K562 (cell line): ENCODE results near the gene UFC1. TPM values are rescaled to one million over a fixed set of nuclear protein-coding genes. Genes with fewer than 3 reads are reported as not detected.

Experiments
- CTCF ChIP-seq, 3 experiments: IDR thresholded peaks in 2 of 3; conservative IDR thresholded peaks in 1 of 3; 2 replicates each; pipeline ENCODE4 v1.5.1; 2011 to 2012; ENCODE audit warnings: low read length in 3 of 3, mild to moderate bottlenecking in 3 of 3, control low read depth in 2 of 3, improper control_type of control experiment in 1 of 3, inconsistent platforms in 1 of 3, low read depth in 1 of 3, mixed read lengths in 1 of 3, moderate library complexity in 1 of 3; ENCODE audit not compliant: insufficient read depth in 2 of 3
- HDGF ChIP-seq: fragments of 450-650 bp; IDR thresholded peaks from 2 replicates; pipeline ENCODE4 v1.6.1; 2016
- NR3C1 ChIP-seq: sonication (generic); formaldehyde crosslinking; IDR thresholded peaks from 2 replicates; pipeline ENCODE4 v1.8.1; 2022; ENCODE audit warnings: missing genetic modification reagents
- REST ChIP-seq, 2 experiments: fragments of 450-650 bp; formaldehyde crosslinking in 1 of 2; IDR thresholded peaks; 2 replicates each; pipeline versions ENCODE4 v1.4.0 to v1.6.1; 2014 to 2020; ENCODE audit warnings: mild to moderate bottlenecking in 2 of 2, borderline replicate concordance in 1 of 2, low read depth in 1 of 2
- SMAD2 ChIP-seq: fragments of 150-350 bp; IDR thresholded peaks from 2 replicates; pipeline ENCODE4 v1.6.1; 2014; ENCODE audit warnings: low read depth, mild to moderate bottlenecking, low read length
- SRSF9 ChIP-seq: fragments of 200-400 bp; formaldehyde crosslinking; IDR thresholded peaks from 2 replicates; pipeline ENCODE4 v1.6.1; 2017; ENCODE audit warnings: low read depth, low read length, borderline replicate concordance
- TEAD1 ChIP-seq, 2 experiments: fragments of 450-650 bp in 1 of 2; sonication (generic) in 1 of 2; formaldehyde crosslinking; IDR thresholded peaks; 2 replicates each; pipeline versions ENCODE4 v1.4.0 to v1.8.0; 2020 to 2022; ENCODE audit warnings: mild to moderate bottlenecking in 2 of 2, missing genetic modification reagents in 1 of 2
- YY1 ChIP-seq, 3 experiments: IDR thresholded peaks; 2 replicates each; pipeline ENCODE4 v1.6.1; 2011; ENCODE audit warnings: low read length in 2 of 3, mild to moderate bottlenecking in 2 of 3, moderate library complexity in 2 of 3, borderline replicate concordance in 1 of 3, control low read depth in 1 of 3, low read depth in 1 of 3; ENCODE audit not compliant: insufficient read depth in 3 of 3, insufficient replicate concordance in 2 of 3, control insufficient read depth in 1 of 3, insufficient read length in 1 of 3; ENCODE audit errors: extremely low read depth in 1 of 3
- ZNF41 ChIP-seq: fragments of 250-450 bp; sonication (Bioruptor Pico); conservative IDR thresholded peaks from 2 replicates; pipeline ENCODE4 v1.4.0; 2020; ENCODE audit warnings: mild to moderate bottlenecking
- ZNF561 ChIP-seq: fragments of 450-650 bp; formaldehyde crosslinking; conservative IDR thresholded peaks from 2 replicates; pipeline ENCODE4 v1.4.0; 2020; ENCODE audit warnings: mild to moderate bottlenecking, moderate library complexity
- polyA plus RNA-seq, 8 experiments: library from polyadenylated mRNA; depleted of rRNA in 4 of 8; stranded (reverse) in 5 of 8; unstranded in 3 of 8; fragments of >200 nt; fragmentation: Nextera tagmentation in 2 of 8; fragmentation: Illumina TruSeq in 1 of 8; extraction: Ambion mirVana in 2 of 8; extraction: Trizol in 1 of 8; gene quantifications; 2 replicates each; pipeline versions ENCODE4 v1.2.1 to v1.2.3, GENCODE V29; 2011 to 2014; ENCODE audit warnings: inconsistent platforms in 1 of 8, missing spikeins in 1 of 8
- total RNA-seq, 7 experiments: library from RNA; depleted of rRNA in 6 of 7; stranded (reverse); fragments of >200 nt in 6 of 7; fragmentation: Illumina TruSeq in 2 of 7; extraction: Trizol in 2 of 7; gene quantifications; 2 replicates each; pipeline versions ENCODE4 v1.2.1 to v1.2.3, GENCODE V29; 2011 to 2021; ENCODE audit warnings: low replicate concordance in 1 of 7

The UFC1 gene
- total and polyA plus RNA-seq, 9 of the 15 experiments (the other 6 are each of a cell fraction or from before 2014, with no cell fraction given) = 92.8 to 220 (median 161) TPM

DNA sequence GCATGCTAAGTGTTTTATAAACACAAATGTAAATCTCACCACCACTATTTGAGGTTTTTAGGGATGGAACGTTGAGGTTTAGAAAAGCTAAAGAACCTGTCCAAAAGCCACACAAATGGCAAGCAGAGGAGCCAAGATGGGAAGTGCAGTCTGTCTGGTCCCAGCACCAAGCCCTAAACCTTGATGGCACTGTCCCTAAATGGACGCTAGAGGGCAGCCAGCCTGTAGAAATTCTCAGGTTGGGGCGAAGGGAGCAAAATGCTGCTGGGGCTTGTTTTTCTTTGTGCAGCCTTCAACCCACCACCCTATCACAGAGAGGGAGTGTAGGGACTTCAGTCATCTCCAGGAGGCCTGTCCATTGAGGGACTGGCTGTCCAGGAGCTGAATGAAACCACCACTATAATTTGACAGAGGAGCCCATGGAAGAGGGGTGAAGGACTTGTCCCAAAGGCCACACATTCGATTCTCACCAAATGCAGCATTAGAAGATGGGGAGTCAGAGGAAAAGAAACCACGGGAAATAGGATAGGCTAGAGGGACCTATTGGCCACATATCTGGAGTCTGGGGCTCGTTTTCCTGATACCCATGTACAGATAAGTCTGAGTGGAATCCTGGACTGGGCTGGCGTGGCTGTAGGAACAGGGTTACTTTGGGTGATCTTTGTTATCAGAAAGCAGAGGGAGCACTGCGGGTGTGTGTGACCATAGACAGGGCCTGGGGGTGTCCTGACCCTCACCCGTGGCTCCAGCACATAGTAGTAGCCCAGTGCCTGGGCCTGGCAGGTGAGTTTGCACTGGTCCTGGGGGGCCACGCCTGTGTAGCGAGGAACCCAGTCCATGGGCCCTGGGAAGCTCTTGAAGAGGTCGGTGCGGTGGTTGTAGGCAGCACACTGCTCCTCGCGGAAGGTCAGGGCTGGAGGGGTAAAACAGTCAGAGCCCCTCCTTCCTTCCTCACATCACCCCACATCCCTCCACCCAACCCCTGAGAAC lies 39.0 kb downstream of the UFC1 start (continued):
- TF ChIP-seq CTCF (IDR thresholded peaks at IDR 0.05 in 2 of 3, conservative IDR thresholded peaks at IDR 0.05 in 1 of 3; ENCODE audit: insufficient read depth in 2 of 3, low read depth in 1 of 3, low read length in 3 of 3) (peak; percentile 93 to 97 (median 95)), TEAD1 (CRISPR knock-in tag; IDR thresholded peaks at IDR 0.05) (peak in 1 of 2 experiments; percentile 27; a peak in 1 of 4 replicates), YY1 (IDR thresholded peaks at IDR 0.05; ENCODE audit: borderline replicate concordance in 1 of 3, control insufficient read depth in 1 of 3, extremely low read depth in 1 of 3, insufficient read depth in 3 of 3, insufficient read length in 1 of 3, insufficient replicate concordance in 2 of 3, low read depth in 1 of 3, low read length in 2 of 3) (peak in 1 of 3 experiments; percentile 44), ZNF41 (CRISPR knock-in tag) (no peak), SMAD2 (no peak), SRSF9 (no peak), ZNF561 (no peak), HDGF (peak; percentile 3; the same call in 1 of the 2 replicates), REST (IDR thresholded peaks at IDR 0.05; ENCODE audit: borderline replicate concordance) (peak; percentile 69; the same call in 1 of the 2 replicates), REST (CRISPR knock-in tag; IDR thresholded peaks at IDR 0.05; ENCODE audit: low read depth) (no peak), NR3C1 (CRISPR knock-in tag) (no peak)
